B cell (primary cell): ENCODE results near the gene DHH. TPM values are rescaled to one million over a fixed set of nuclear protein-coding genes. Genes with fewer than 3 reads are reported as not detected.
A peak's percentile ranks its signal among the peaks of the same experiment; 100 is the strongest.

ENCODE experiments used
- ATAC-seq: fragments of 200-7000 bp; cut with Tn5 transposase; one replicate; pipeline ENCODE4 v1.10.0; 2021; ENCODE audit warnings: low read depth, mild to moderate bottlenecking, moderate number of reproducible peaks, moderate library complexity
- CTCF ChIA-PET: fragments of 350-600 bp; sonication (Branson Sonifier 250); formaldehyde crosslinking; loops from one replicate; lab custom pipeline; 2021; ENCODE audit warnings: antibody characterized with exemption, inconsistent platforms; lab: Charles Lee
- POLR2A ChIA-PET: fragments of 350-600 bp; sonication (Branson Sonifier 250); formaldehyde crosslinking; loops from one replicate; lab custom pipeline; 2021; ENCODE audit warnings: antibody characterized with exemption; lab: Charles Lee
- DNase-seq: peaks from one replicate; pipeline ENCODE4 v3.0.0; 2013
- H2AFZ ChIP-seq: 2 replicates; pipeline ENCODE4 v1.6.1; 2012; ENCODE audit warnings: mild to moderate bottlenecking, low read depth, low read length; ENCODE audit not compliant: insufficient read depth, poor library complexity, severe bottlenecking
- H3K27ac ChIP-seq, 2 donors: 1 replicate in 1 of 2; 2 replicates in 1 of 2; pipeline ENCODE4 v1.5.1; 2012 to 2013; ENCODE audit warnings: low read length in 2 of 2, mild to moderate bottlenecking in 2 of 2, moderate library complexity in 1 of 2
- H3K27me3 ChIP-seq, 4 experiments: fragments of 200-600 bp in 1 of 4; sonication (generic) in 1 of 4; replicated peaks in 1 of 4; 1 replicate in 2 of 4; 2 replicates in 2 of 4; pipeline versions ENCODE4 v1.6.1 to v1.7.0; 2013 to 2016; ENCODE audit warnings: low read length in 3 of 4, mild to moderate bottlenecking in 2 of 4, mixed read lengths in 1 of 4, moderate library complexity in 1 of 4; ENCODE audit not compliant: insufficient read depth in 4 of 4, control insufficient read depth in 3 of 4; ENCODE audit errors: control extremely low read depth in 1 of 4
- H3K36me3 ChIP-seq, 2 experiments: replicated peaks in 1 of 2; 1 replicate in 1 of 2; 2 replicates in 1 of 2; pipeline versions ENCODE4 v1.6.1 to v1.7.1; 2013; ENCODE audit warnings: low read length in 1 of 2; ENCODE audit not compliant: insufficient read depth in 2 of 2, control insufficient read depth in 1 of 2; ENCODE audit errors: control extremely low read depth in 1 of 2, extremely low read depth in 1 of 2
- H3K4me1 ChIP-seq, 2 donors: fragments of 200-600 bp in 1 of 2; sonication (generic) in 1 of 2; 1 replicate in 1 of 2; 2 replicates in 1 of 2; pipeline versions ENCODE4 v1.5.1 to v1.6.1; 2013 to 2017; ENCODE audit warnings: low read length in 2 of 2; ENCODE audit not compliant: control insufficient read depth in 2 of 2, insufficient read depth in 2 of 2
- H3K4me2 ChIP-seq: replicated peaks from 2 replicates; pipeline ENCODE3; 2012; ENCODE audit warnings: mild to moderate bottlenecking, low read depth, low read length; ENCODE audit not compliant: poor library complexity, severe bottlenecking
- H3K4me3 ChIP-seq, 5 experiments: fragments of 200-600 bp in 1 of 5; sonication (generic) in 1 of 5; 1 replicate in 3 of 5; 2 replicates in 2 of 5; pipeline versions ENCODE4 v1.5.1 to v1.7.0; 2011 to 2016; ENCODE audit warnings: low read length in 4 of 5, mild to moderate bottlenecking in 4 of 5, low read depth in 2 of 5, control low read depth in 1 of 5, moderate library complexity in 1 of 5; ENCODE audit not compliant: insufficient read depth in 1 of 5; ENCODE audit errors: control extremely low read depth in 1 of 5, extremely low read depth in 1 of 5
- H3K79me2 ChIP-seq: fragments of 200-600 bp; sonication (generic); one replicate; pipeline ENCODE4 v1.6.0; 2016; ENCODE audit warnings: low read length; ENCODE audit not compliant: control insufficient read depth, insufficient read depth
- H3K9ac ChIP-seq: fragments of 200-600 bp; sonication (generic); 2 replicates; pipeline ENCODE4 v1.6.1; 2017; ENCODE audit warnings: mild to moderate bottlenecking, low read length, moderate library complexity
- H3K9me3 ChIP-seq, 3 donors: one replicate each; pipeline versions ENCODE4 v1.6.1 to v1.7.1; 2013; ENCODE audit warnings: low read length in 2 of 3; ENCODE audit not compliant: control insufficient read depth in 2 of 3, insufficient read depth in 1 of 3; ENCODE audit errors: control extremely low read depth in 1 of 3
- H4K20me1 ChIP-seq: 2 replicates; pipeline ENCODE4 v1.6.0; 2012; ENCODE audit warnings: mild to moderate bottlenecking, low read length; ENCODE audit not compliant: insufficient read depth, control insufficient read depth, poor library complexity, severe bottlenecking
- H3K27ac Mint-ChIP-seq: one replicate; pipeline ENCODE4 v1.8.0; 2021; ENCODE audit warnings: mixed read lengths
- H3K27me3 Mint-ChIP-seq: one replicate; pipeline ENCODE4 v1.8.0; 2021; ENCODE audit warnings: mixed read lengths
- H3K4me1 Mint-ChIP-seq: one replicate; pipeline ENCODE4 v1.8.0; 2021; ENCODE audit warnings: mixed read lengths
- H3K4me3 Mint-ChIP-seq: one replicate; pipeline ENCODE4 v1.8.0; 2021; ENCODE audit warnings: mixed read lengths
- H3K9me3 Mint-ChIP-seq: one replicate; pipeline ENCODE4 v1.8.0; 2022; ENCODE audit warnings: mixed read lengths; ENCODE audit not compliant: insufficient read depth
- CTCF ChIP-seq: fragments of 200-600 bp; IDR thresholded peaks from one replicate; pipeline ENCODE4 v1.8.0; 2022; ENCODE audit warnings: antibody characterized with exemption, mild to moderate bottlenecking
- EZH2 ChIP-seq: IDR thresholded peaks from 2 replicates; pipeline ENCODE4 v1.6.1; 2012; ENCODE audit warnings: borderline replicate concordance, low read depth, mild to moderate bottlenecking, moderate library complexity, low read length; ENCODE audit not compliant: insufficient read depth, poor library complexity, severe bottlenecking
- WGBS: methylation state at CpG from one replicate; pipeline ENCODE4 v1.1.5; 2013; ENCODE audit warnings: missing lambda C conversion rate; ENCODE audit not compliant: insufficient coverage; 5-methylcytosine and 5-hydroxymethylcytosine counted together
- intact Hi-C: fragments of 100-400 bp; cut with micrococcal nuclease; formaldehyde crosslinking; loops from one replicate; pipeline ENCODE4 v1.10.0; 2022
- polyA plus RNA-seq: library from polyadenylated mRNA; depleted of rRNA; stranded (reverse); fragments of >200 nt; gene quantifications from 2 replicates; pipeline ENCODE4 v1.2.3, GENCODE V29; 2012
- total RNA-seq, 2 donors: library from RNA; stranded (reverse); fragments of 120-200 nt in 1 of 2; gene quantifications; 1 replicate in 1 of 2; 2 replicates in 1 of 2; pipeline versions ENCODE4 v1.2.3 to v1.2.4, GENCODE V29; 2013 to 2022

Gene DHH
- total and polyA plus RNA-seq, 2 donors (not counting 1 experiment from before 2014, with no cell fraction given): 0.07 to 0.81 TPM

- CTCF ChIA-PET: interaction anchor here (0.7 to 11.5 kb wide), 17 partner anchors 8 to 142 kb away, joined by 3 to 199 read pairs (median 4); partner anchors contain the start of genes LMBR1L and RHEBL1
- Histone ChIP-seq H4K20me1 (peaks cover 21% of the 10 kb centered on the region), H3K27ac (no peak overlapping the region), H3K79me2 (no peaks in the 10 kb centered on the region), H3K27me3 (peaks cover 0 to 72% (median 49%) of the 10 kb centered on the region in 4 experiments), H3K4me3 (no peak overlapping the region), H2AFZ (no peak overlapping the region), H3K4me2 (no peak overlapping the region), H3K9me3 (peaks cover 0 to 27% (median 0%) of the 10 kb centered on the region in 3 donors), H3K9ac (no peak overlapping the region), H3K36me3 (peaks cover 0 to 2% of the 10 kb centered on the region in 2 experiments), H3K4me1 (peaks cover 61 to 63% of the 10 kb centered on the region in 2 donors)
- DNase-seq: no peak
- H3K27ac Mint-ChIP-seq: no peak overlapping the region
- no peak for ATAC-seq
- 50% methylated on average over 1 of the region's 4 CpGs for WGBS
- POLR2A ChIA-PET: interaction anchor here (0.6 to 1.8 kb wide), 4 partner anchors 38 to 142 kb away, joined by 3 to 9 read pairs (median 5); partner anchors contain the start of gene TUBA1B
- H3K9me3 Mint-ChIP-seq: no peaks in the 10 kb centered on the region
- intact Hi-C loops: loop anchor here (1.0 to 10.0 kb wide), 3 partner anchors 29 to 252 kb away; partner anchors contain the start of gene DNAJC22
- peaks cover 55% of the 10 kb centered on the region for H3K4me1 Mint-ChIP-seq
- peaks cover 54% of the 10 kb centered on the region for H3K27me3 Mint-ChIP-seq
- H3K4me3 Mint-ChIP-seq: peak overlapping the region; percentile 13
- no peak for TF ChIP-seq CTCF
- no peak for TF ChIP-seq EZH2
Observed at GRCh38 chr12:49092816-49093406, 1.7 kb downstream of the DHH start.
